A549 treated with AZD2906 at 1 μM for 4 hours (cell line): ENCODE results near the gene RPAP3. TPM values are rescaled to one million over a fixed set of nuclear protein-coding genes. Genes with fewer than 3 reads are reported as not detected.

Experiments
- total RNA-seq: library from RNA; stranded (reverse); fragments of 200-300 nt; extraction: Qiagen RNA extraction; gene quantifications from 5 replicates; pipeline ENCODE4 v1.2.3, GENCODE V29; 2022

RPAP3 gene
- total RNA-seq: 31.9 to 50.0 TPM (median 34.5 TPM) in 5 replicates

DNA sequence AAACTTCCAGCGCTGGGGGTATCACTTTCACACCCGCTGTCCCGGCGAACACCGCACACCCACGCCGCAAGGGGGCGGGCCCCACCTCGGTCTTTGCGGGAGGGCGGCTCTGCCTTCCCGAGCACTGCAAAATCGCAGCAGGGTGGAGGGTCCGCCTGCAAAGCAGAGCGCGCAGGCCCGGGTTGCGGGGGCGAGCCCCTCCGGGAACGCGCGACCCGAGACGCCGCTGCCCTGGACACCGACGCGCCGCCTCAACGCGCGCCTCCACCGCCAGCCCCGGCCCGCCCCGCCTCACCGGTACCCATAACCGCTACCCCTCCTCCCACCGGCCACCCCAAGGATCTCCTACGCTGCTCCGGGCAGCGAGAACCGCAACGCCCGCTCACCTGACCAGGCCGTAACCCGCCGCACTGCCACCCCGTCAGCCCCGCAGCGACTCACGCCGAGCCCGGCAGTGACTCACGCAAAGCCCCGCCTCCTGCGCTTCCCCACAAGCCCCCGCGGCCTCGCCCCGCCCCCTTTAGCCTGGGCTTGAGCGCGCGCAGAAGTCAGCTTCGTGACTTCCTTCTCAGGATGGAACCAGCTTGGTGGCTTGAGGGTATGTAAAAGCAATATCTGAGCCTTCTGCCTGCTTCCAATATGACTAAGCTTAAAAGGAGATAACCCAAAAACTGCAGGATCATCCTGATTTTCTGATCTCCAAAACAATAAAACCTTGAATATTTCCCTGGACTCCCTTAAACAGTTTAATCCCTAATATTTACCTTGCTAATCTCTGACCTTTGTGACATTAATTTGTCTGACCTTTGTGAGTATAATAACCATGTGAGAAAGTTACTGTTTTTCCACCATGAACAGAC is at the start of gene RPAP3:
Gene RPAP3, minus strand, starts transcription at position 465 of the 860 bp plus-strand sequence. CDS start 3,190 bp downstream, outside the sequence.

DNA sequence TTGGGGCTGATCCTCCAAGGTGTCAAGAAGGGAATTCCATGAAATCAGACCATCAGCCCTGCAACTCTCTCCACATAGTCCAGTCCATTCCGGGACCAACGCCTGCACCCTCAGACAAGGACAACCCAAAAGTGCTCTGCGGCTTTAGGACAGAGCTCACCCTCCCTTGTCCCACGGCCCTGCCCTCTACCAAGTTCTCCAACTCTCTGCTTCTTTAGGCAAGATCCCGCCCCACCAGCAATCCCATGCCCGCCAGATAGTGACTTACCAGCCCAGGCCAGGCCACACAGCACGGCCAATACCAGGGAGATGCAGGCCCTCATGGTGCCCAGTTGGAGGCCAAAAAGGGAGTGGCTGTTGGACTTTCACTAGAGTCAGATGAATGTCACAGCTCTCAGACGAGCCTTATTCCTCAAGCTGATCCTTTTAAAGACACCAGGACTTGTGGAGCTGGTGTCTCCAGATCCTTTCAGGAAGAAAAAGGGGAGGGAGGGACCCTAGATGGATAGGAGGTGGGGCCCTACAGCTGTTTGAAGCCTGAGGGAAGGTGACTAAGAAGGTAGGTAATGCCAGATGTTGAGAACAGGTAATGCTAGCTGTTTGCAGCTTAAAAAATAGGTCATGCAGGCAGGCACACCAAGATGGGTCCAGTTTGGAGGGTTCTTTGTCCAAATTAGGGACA is 19.4 kb upstream of the RPAP3 start, which contains the start of gene ENDOU:
Gene ENDOU, minus strand, starts transcription at position 400 of the 682 bp plus-strand sequence. Its CDS starts 77 bp downstream, at position 323.

Other genes with a start within 250 kb of the RPAP3 start
- gene ENDOU, start 19.5 kb upstream of the RPAP3 start, total RNA-seq: 0.02 to 0.07 TPM (median 0.05 TPM) in 4 of 5 replicates, not detected in the other
- gene RAPGEF3, start 52.9 kb upstream of the RPAP3 start, total RNA-seq: 0.52 to 0.63 TPM (median 0.55 TPM) in 5 replicates
- 21.7 to 27.6 TPM (median 24.8 TPM) in 5 replicates for gene SLC48A1, start 67.2 kb upstream of the RPAP3 start, total RNA-seq
- 51.2 to 68.0 TPM (median 63.8 TPM) in 5 replicates for gene HDAC7, start 113.9 kb upstream of the RPAP3 start, total RNA-seq
- gene VDR, start 199.0 kb upstream of the RPAP3 start, total RNA-seq: 2.9 to 3.7 TPM (median 3.5 TPM) in 5 replicates